Activated naive CD4-positive, alpha-beta T cell (primary cell): ENCODE data around the gene ZC3H11A.
A peak's percentile ranks its signal among the peaks of the same experiment; 100 is the strongest.
"Not testable (repeated sequence)": the region's sequence is repeated elsewhere in the genome, so short reads cannot be mapped to it uniquely, and the experiment has no call there.

Experiments
- DNase-seq, 4 experiments: peaks; one replicate each; lab custom pipeline; 2025; lab: John Stamatoyannopoulos, UW

ZC3H11A gene

GRCh38 chr1:203795441-203796235, at the start of gene ZC3H11A, which contains the start of gene ZBED6:
Gene ZC3H11A (plus strand): TSS chr1:203795623. CDS start chr1:203817071, 21,448 bp downstream.
Gene ZBED6 (plus strand): TSS chr1:203795623. CDS start chr1:203797523, 1,900 bp downstream.
- DNase-seq, result peak; percentile 90 to 96 (median 93)

GRCh38 chr1:203746281-203746680, 49.1 kb upstream of the ZC3H11A start:
- DNase-seq, result no peak

GRCh38 chr1:203751051-203751450, 44.4 kb upstream of the ZC3H11A start:
- no peak for DNase-seq

GRCh38 chr1:203751618-203752361, 43.6 kb upstream of the ZC3H11A start:
- DNase-seq, result not testable (repeated sequence)

- DNase-seq, result no peak
These were observed 41.0 kb upstream of the ZC3H11A start for GRCh38 chr1:203754455-203754864.

- no peak for DNase-seq
These were observed 39.4 kb upstream of the ZC3H11A start for GRCh38 chr1:203756036-203756435.

GRCh38 chr1:203758749-203759148, 36.7 kb upstream of the ZC3H11A start:
- DNase-seq, result not testable (repeated sequence)

- DNase-seq, result no peak
These were observed 34.9 kb upstream of the ZC3H11A start for GRCh38 chr1:203760506-203760905.

- DNase-seq, result not testable (repeated sequence)
These were observed 33.5 kb upstream of the ZC3H11A start for GRCh38 chr1:203761958-203762357.

GRCh38 chr1:203763505-203763904, 31.9 kb upstream of the ZC3H11A start:
- no peak for DNase-seq

GRCh38 chr1:203764105-203765028, 31.1 kb upstream of the ZC3H11A start:
- no peak for DNase-seq

GRCh38 chr1:203765029-203765837, 30.2 kb upstream of the ZC3H11A start, which contains the start of gene LAX1:
Gene LAX1 (plus strand): TSS chr1:203765183. CDS start chr1:203765566, 383 bp downstream.
- DNase-seq, result peak; percentile 21 to 54 (median 34)

- DNase-seq, result no peak
These were observed 27.2 kb upstream of the ZC3H11A start for GRCh38 chr1:203768256-203768655.

- no peak for DNase-seq
These were observed 25.7 kb upstream of the ZC3H11A start for GRCh38 chr1:203769505-203770343.

- no peak for DNase-seq
These were observed 23.5 kb upstream of the ZC3H11A start for GRCh38 chr1:203771901-203772301.

- DNase-seq, result no peak
These were observed 22.6 kb upstream of the ZC3H11A start for GRCh38 chr1:203772836-203773235.

- no peak for DNase-seq
These were observed 18.8 kb upstream of the ZC3H11A start for GRCh38 chr1:203776636-203777035.

- no peak for DNase-seq
These were observed 17.8 kb upstream of the ZC3H11A start for GRCh38 chr1:203777596-203777995.

GRCh38 chr1:203778146-203778545, 17.3 kb upstream of the ZC3H11A start:
- DNase-seq, result no peak

- no peak for DNase-seq
These were observed 16.6 kb upstream of the ZC3H11A start for GRCh38 chr1:203778789-203779188.
